A673 (cell line): ENCODE results near the gene NR1H4. TPM values are rescaled to one million over a fixed set of nuclear protein-coding genes. Genes with fewer than 3 reads are reported as not detected.

Experiments
- BruUV-seq: library from RNA; stranded (reverse); fragments of 400-500 nt; replicated peaks from 2 replicates; lab custom pipeline; 2021; lab: Mats Ljungman, UMichigan
- CTCF ChIA-PET: fragments of 300-600 bp; sonication (Branson Sonifier 250); formaldehyde crosslinking; loops from one replicate; lab custom pipeline; 2022; ENCODE audit warnings: antibody characterized with exemption; lab: Charles Lee
- POLR2A ChIA-PET: fragments of 300-600 bp; sonication (Branson Sonifier 250); formaldehyde crosslinking; loops from one replicate; lab custom pipeline; 2022; ENCODE audit warnings: antibody characterized with exemption; ENCODE audit not compliant: low non-redundant PET; lab: Charles Lee
- DNase-seq: peaks from one replicate; pipeline ENCODE4 v3.0.0-alpha.2; 2015; ENCODE audit warnings: low spot score
- H3K27ac ChIP-seq: fragments of 200-600 bp; sonication (generic); 2 replicates; pipeline ENCODE4 v1.5.1; 2016; ENCODE audit warnings: mixed run types, low read depth, mild to moderate bottlenecking, mixed read lengths, antibody characterized with exemption, low read length; ENCODE audit not compliant: poor library complexity, severe bottlenecking
- H3K27me3 ChIP-seq: fragments of 200-600 bp; sonication (generic); replicated peaks from 2 replicates; pipeline ENCODE4 v1.6.1; 2017; ENCODE audit warnings: mixed run types, low read depth, mild to moderate bottlenecking, mixed read lengths, antibody characterized with exemption, low read length; ENCODE audit not compliant: insufficient read depth, poor library complexity
- H3K36me3 ChIP-seq: fragments of 200-600 bp; sonication (generic); 2 replicates; pipeline ENCODE4 v1.6.1; 2016; ENCODE audit warnings: mixed run types, mild to moderate bottlenecking, mixed read lengths, antibody characterized with exemption, low read length; ENCODE audit not compliant: insufficient read depth, poor library complexity, severe bottlenecking
- H3K4me1 ChIP-seq: fragments of 200-600 bp; sonication (generic); 2 replicates; pipeline ENCODE4 v1.6.1; 2017; ENCODE audit warnings: mixed run types, mild to moderate bottlenecking, mixed read lengths, antibody characterized with exemption, low read length; ENCODE audit not compliant: insufficient read depth, poor library complexity, severe bottlenecking
- H3K4me3 ChIP-seq: fragments of 200-600 bp; sonication (generic); 2 replicates; pipeline ENCODE4 v1.5.1; 2016; ENCODE audit warnings: low read depth, mixed run types, mild to moderate bottlenecking, mixed read lengths, low read length; ENCODE audit not compliant: poor library complexity, severe bottlenecking
- H3K9me3 ChIP-seq: fragments of 200-600 bp; sonication (generic); 2 replicates; pipeline ENCODE4 v1.6.1; 2016; ENCODE audit warnings: mixed run types, low read depth, mild to moderate bottlenecking, mixed read lengths, antibody characterized with exemption, low read length; ENCODE audit not compliant: poor library complexity, severe bottlenecking
- EZH2 ChIP-seq: fragments of 200-600 bp; sonication (generic); IDR thresholded peaks from 2 replicates; pipeline ENCODE4 v1.6.1; 2017; ENCODE audit warnings: borderline replicate concordance, low read depth, mild to moderate bottlenecking, mixed read lengths, antibody characterized with exemption, low read length; ENCODE audit not compliant: poor library complexity, severe bottlenecking
- intact Hi-C: fragments of 100-400 bp; cut with micrococcal nuclease; formaldehyde crosslinking; loops from one replicate; pipeline ENCODE4 v1.10.0; 2022; ENCODE audit not compliant: unreplicated experiment
- total RNA-seq: library from RNA; stranded (reverse); gene quantifications from 2 replicates; pipeline ENCODE4 v1.2.3, GENCODE V29; 2021
- TF ChIP-seq, protein P1 (sequence below): fragments of 300-800, 200-600 bp; sonication (generic); conservative IDR thresholded peaks from 2 replicates; pipeline ENCODE4 v1.5.1; 2017; ENCODE audit warnings: low read depth, mild to moderate bottlenecking, antibody characterized with exemption, low read length, moderate library complexity, mixed read lengths

The NR1H4 gene
- total RNA-seq, 1 experiment from 2014 or later, result not detected

GRCh38 chr12:100437038-100437841 is 36.4 kb upstream of the NR1H4 start:
- H3K4me1 ChIP-seq, result no peaks in the 10 kb centered on the region
- intact Hi-C loops, result no loop called here
- no TSS peak for BruUV-seq
- H3K4me3 ChIP-seq, result no peak overlapping the region
- no peak for TF ChIP-seq EZH2
- TF ChIP-seq, protein P1, sequence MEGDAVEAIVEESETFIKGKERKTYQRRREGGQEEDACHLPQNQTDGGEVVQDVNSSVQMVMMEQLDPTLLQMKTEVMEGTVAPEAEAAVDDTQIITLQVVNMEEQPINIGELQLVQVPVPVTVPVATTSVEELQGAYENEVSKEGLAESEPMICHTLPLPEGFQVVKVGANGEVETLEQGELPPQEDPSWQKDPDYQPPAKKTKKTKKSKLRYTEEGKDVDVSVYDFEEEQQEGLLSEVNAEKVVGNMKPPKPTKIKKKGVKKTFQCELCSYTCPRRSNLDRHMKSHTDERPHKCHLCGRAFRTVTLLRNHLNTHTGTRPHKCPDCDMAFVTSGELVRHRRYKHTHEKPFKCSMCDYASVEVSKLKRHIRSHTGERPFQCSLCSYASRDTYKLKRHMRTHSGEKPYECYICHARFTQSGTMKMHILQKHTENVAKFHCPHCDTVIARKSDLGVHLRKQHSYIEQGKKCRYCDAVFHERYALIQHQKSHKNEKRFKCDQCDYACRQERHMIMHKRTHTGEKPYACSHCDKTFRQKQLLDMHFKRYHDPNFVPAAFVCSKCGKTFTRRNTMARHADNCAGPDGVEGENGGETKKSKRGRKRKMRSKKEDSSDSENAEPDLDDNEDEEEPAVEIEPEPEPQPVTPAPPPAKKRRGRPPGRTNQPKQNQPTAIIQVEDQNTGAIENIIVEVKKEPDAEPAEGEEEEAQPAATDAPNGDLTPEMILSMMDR, result no peak
- DNase-seq, result no peak
- H3K36me3 ChIP-seq, result no peaks in the 10 kb centered on the region
- no peak overlapping the region for H3K27ac ChIP-seq
- ChIA-PET POLR2A (no interaction called here), CTCF (no interaction called here)
- no peaks in the 10 kb centered on the region for H3K27me3 ChIP-seq
- no peaks in the 10 kb centered on the region for H3K9me3 ChIP-seq

- no peaks in the 10 kb centered on the region for H3K27me3 ChIP-seq
- no peak overlapping the region for H3K4me3 ChIP-seq
- no peaks in the 10 kb centered on the region for H3K4me1 ChIP-seq
- no peak for DNase-seq
- ChIA-PET POLR2A (no interaction called here), CTCF (no interaction called here)
- no peak overlapping the region for H3K27ac ChIP-seq
- intact Hi-C loops, result no loop called here
- H3K9me3 ChIP-seq, result no peaks in the 10 kb centered on the region
- BruUV-seq, result no TSS peak
- no peaks in the 10 kb centered on the region for H3K36me3 ChIP-seq
- no peak for TF ChIP-seq EZH2
- TF ChIP-seq, protein P1, result no peak
These were observed 33.9 kb upstream of the NR1H4 start for GRCh38 chr12:100439797-100440196.

GRCh38 chr12:100442403-100442802 is 31.3 kb upstream of the NR1H4 start:
- intact Hi-C loops, result no loop called here
- DNase-seq, result no peak
- H3K9me3 ChIP-seq, result no peaks in the 10 kb centered on the region
- POLR2A ChIA-PET, result no interaction called here
- H3K4me1 ChIP-seq, result no peaks in the 10 kb centered on the region
- CTCF ChIA-PET, result no interaction called here
- TF ChIP-seq, protein P1, result no peak
- TF ChIP-seq EZH2, result no peak
- no peaks in the 10 kb centered on the region for H3K27me3 ChIP-seq
- no peaks in the 10 kb centered on the region for H3K36me3 ChIP-seq
- H3K4me3 ChIP-seq, result no peak overlapping the region
- BruUV-seq, result no TSS peak
- no peak overlapping the region for H3K27ac ChIP-seq
